Pancreas (tissue), 10 donors: ENCODE results near the gene CDC25C. TPM values are rescaled to one million over a fixed set of nuclear protein-coding genes. Genes with fewer than 3 reads are reported as not detected.

Experiments used
- ATAC-seq, 4 donors: fragments of 200-7000 bp; cut with Tn5 transposase; one replicate each; pipeline versions ENCODE4 v1.8.0 to v1.9.1; 2020; ENCODE audit warnings: mild to moderate bottlenecking in 4 of 4, moderate library complexity in 4 of 4
- DNase-seq, 6 donors: peaks; one replicate each; pipeline ENCODE4 v3.0.0-alpha.2; 2020
- FAIRE-seq: peaks from 2 replicates; lab custom pipeline; 2012; peaks lifted over from hg19 to GRCh38; lab: Jason Lieb, UNC
- H3K27ac ChIP-seq, 4 donors: fragments of 200-600 bp; sonication (generic); 1 replicate in 3 of 4; 2 replicates in 1 of 4; pipeline versions ENCODE4 v1.5.0 to v1.8.0; 2020
- H3K27me3 ChIP-seq, 4 donors: fragments of 200-600 bp; one replicate each; pipeline ENCODE4 v1.8.0; 2021
- H3K36me3 ChIP-seq, 3 donors: fragments of 200-600 bp; sonication (generic) in 1 of 3; one replicate each; pipeline versions ENCODE4 v1.5.0 to v1.8.0; 2020 to 2021
- H3K4me1 ChIP-seq, 3 donors: fragments of 200-600 bp; one replicate each; pipeline ENCODE4 v1.8.0; 2021
- H3K4me3 ChIP-seq, 4 donors: fragments of 200-600 bp; sonication (generic) in 2 of 4; one replicate each; pipeline versions ENCODE4 v1.5.0 to v1.8.0; 2020 to 2021
- H3K9me3 ChIP-seq, 4 donors: fragments of 200-600 bp; one replicate each; pipeline ENCODE4 v1.8.0; 2021
- CTCF ChIP-seq, 4 donors: fragments of 200-600 bp; sonication (generic) in 3 of 4; IDR thresholded peaks; one replicate each; pipeline versions ENCODE4 v1.5.0 to v1.8.0; 2021; ENCODE audit warnings: antibody characterized with exemption in 4 of 4
- WGBS, 2 donors: extraction: QIAGEN DNeasy Blood & Tissue Kit; methylation state at CpG; one replicate each; pipeline ENCODE4 v1.1.7; 2013; 5-methylcytosine and 5-hydroxymethylcytosine counted together
- intact Hi-C, 3 donors: fragments of 100-400 bp; cut with DNase I; formaldehyde crosslinking; loops; one replicate each; pipeline versions ENCODE4 v1.11.1 to v1.14.2; 2022
- polyA plus RNA-seq, 2 donors: library from polyadenylated mRNA; stranded (reverse); fragments of 200-250 nt; gene quantifications; one replicate each; pipeline ENCODE4 v1.2.3, GENCODE V29; 2013
- total RNA-seq, 6 donors: library from RNA; stranded (reverse); fragmentation: NEBNext Ultra II Directional in 4 of 6; extraction: Animal tissue kit (Norgen Biotek cat#: 25700) in 4 of 6; gene quantifications; one replicate each; pipeline versions ENCODE4 v1.2.1 to v1.2.4, GENCODE V29; 2021 to 2023
- donor health status: healthy with polysubstance abuse.
- donor health status: DM: no; HTN: no; CAD: no; lungs with moderate emphysema.
- donor health status: DM: no; HTN: no; CAD: no.
- donor health status: control.
- donor health status: control.
- donor health status: Bipolar disorder and iron deficiency.
- donor health status: DM: yes; HTN: yes; CAD: no.
- donor health status: DM: no; HTN: no; CAD: no.
- donor health status: DM: no; HTN: no; CAD: no.
- donor health status: DM: yes; HTN: yes; CAD: no.

Gene CDC25C
- total and polyA plus RNA-seq, 8 donors, result 0.09 to 0.19 (median 0.13) TPM; not detected in 4

- WGBS, 2 donors, result 0% methylated on average over 45 to 88 of the region's 88 CpGs
- FAIRE-seq, result no peak
- H3K9me3 ChIP-seq, result no peaks in the 10 kb centered on the region
- peak overlapping the region; percentile 91 to 97 (median 95) for H3K27ac ChIP-seq
- peaks cover 0 to 6% (median 0%) of the 10 kb centered on the region in 3 donors for H3K36me3 ChIP-seq
- peak; percentile 61 to 80 (median 76) for ATAC-seq
- TF ChIP-seq CTCF (IDR thresholded peaks at IDR 0.05), result peak in 1 of 4 donors; percentile 7
- peak; percentile 52 to 91 (median 70) for DNase-seq
- peak overlapping the region; percentile 92 to 99 (median 96) for H3K4me3 ChIP-seq
- intact Hi-C loops, result no loop called here
- H3K27me3 ChIP-seq, result no peaks in the 10 kb centered on the region
- H3K4me1 ChIP-seq, result peaks cover 16 to 23% (median 22%) of the 10 kb centered on the region in 3 donors
Observed at GRCh38 chr5:138352722-138353559, 21.3 kb upstream of the CDC25C start.

GRCh38 chr5:138352071-138352721, 20.6 kb upstream of the CDC25C start, which contains the start of gene KDM3B:
KDM3B (plus strand) TSS chr5:138352685; CDS start chr5:138352796, 111 bp downstream.
- peaks cover 16 to 23% (median 22%) of the 10 kb centered on the region in 3 donors for H3K4me1 ChIP-seq
- no peaks in the 10 kb centered on the region for H3K9me3 ChIP-seq
- peak within 1 kb of the TSS; percentile 92 to 99 (median 96) for H3K4me3 ChIP-seq
- peak within 1 kb of the TSS; percentile 91 to 97 (median 95) for H3K27ac ChIP-seq
- 7 to 9% methylated on average over 28 to 30 of the region's 30 CpGs for WGBS, 2 donors
- H3K36me3 ChIP-seq, result peaks cover 0 to 14% (median under 1%) of the 10 kb centered on the region in 3 donors
- peak in 5 of 6 donors; percentile 71 to 96 (median 90) for DNase-seq
- intact Hi-C loops, result no loop called here
- ATAC-seq, result peak; percentile 78 to 91 (median 88)
- H3K27me3 ChIP-seq, result no peaks in the 10 kb centered on the region
- TF ChIP-seq CTCF (IDR thresholded peaks at IDR 0.05), result peak; percentile 99 to 100 (median 100)
- no peak for FAIRE-seq

- intact Hi-C loops, result no loop called here
- H3K27ac ChIP-seq, result no peak overlapping the region
Observed at GRCh38 chr5:138351517-138351916, 19.9 kb upstream of the CDC25C start.

GRCh38 chr5:138351056-138351455, 19.5 kb upstream of the CDC25C start:
- no peak for DNase-seq
- no peaks in the 10 kb centered on the region for H3K9me3 ChIP-seq
- FAIRE-seq, result no peak
- H3K27me3 ChIP-seq, result no peaks in the 10 kb centered on the region
- WGBS, 2 donors, result 95 to 100% methylated on average over 1 of the region's 1 CpG
- no peak overlapping the region for H3K27ac ChIP-seq
- no peak for TF ChIP-seq CTCF (IDR thresholded peaks at IDR 0.05)
- peaks cover under 1 to 24% (median 12%) of the 10 kb centered on the region in 3 donors for H3K36me3 ChIP-seq
- no peak overlapping the region for H3K4me3 ChIP-seq
- no peak for ATAC-seq
- H3K4me1 ChIP-seq, result peaks cover 12 to 21% (median 20%) of the 10 kb centered on the region in 3 donors
- intact Hi-C loops, result no loop called here

More at GRCh38 chr5:138351517-138351916, 19.9 kb upstream of the CDC25C start:
- DNase-seq (no peak), FAIRE-seq (no peak), ATAC-seq (no peak)
- Histone ChIP-seq H3K9me3 (no peaks in the 10 kb centered on the region), H3K4me3 (no peak overlapping the region), H3K36me3 (peaks cover 0 to 19% (median 7%) of the 10 kb centered on the region in 3 donors), H3K4me1 (peaks cover 16 to 23% (median 22%) of the 10 kb centered on the region in 3 donors), H3K27me3 (no peaks in the 10 kb centered on the region)
- no peak for TF ChIP-seq CTCF (IDR thresholded peaks at IDR 0.05)
